ENCODE results near the gene SLC1A3. TPM values are rescaled to one million over a fixed set of nuclear protein-coding genes. Genes with fewer than 3 reads are reported as not detected.
"Not testable (repeated sequence)": the region's sequence is repeated elsewhere in the genome, so short reads cannot be mapped to it uniquely, and the experiment has no call there.

SLC1A3 gene
- total RNA-seq, 1 donor from 2014 or later, result 1.3 TPM

- H3K4me3 ChIP-seq (ENCODE audit: low read depth, low read length), result no peak overlapping the region
- no peak for TF ChIP-seq CTCF (conservative IDR thresholded peaks at IDR 0.05; ENCODE audit: low read depth, low read length)
- no peak for DNase-seq (ENCODE audit: low read depth)
Observed at GRCh38 chr5:36573438-36573837, 33.0 kb upstream of the SLC1A3 start.

- DNase-seq (ENCODE audit: low read depth), result no peak
- TF ChIP-seq CTCF (conservative IDR thresholded peaks at IDR 0.05; ENCODE audit: low read depth, low read length), result no peak
- no peak overlapping the region for H3K4me3 ChIP-seq (ENCODE audit: low read depth, low read length)
Observed at GRCh38 chr5:36575361-36575781, 31.0 kb upstream of the SLC1A3 start.

DNA sequence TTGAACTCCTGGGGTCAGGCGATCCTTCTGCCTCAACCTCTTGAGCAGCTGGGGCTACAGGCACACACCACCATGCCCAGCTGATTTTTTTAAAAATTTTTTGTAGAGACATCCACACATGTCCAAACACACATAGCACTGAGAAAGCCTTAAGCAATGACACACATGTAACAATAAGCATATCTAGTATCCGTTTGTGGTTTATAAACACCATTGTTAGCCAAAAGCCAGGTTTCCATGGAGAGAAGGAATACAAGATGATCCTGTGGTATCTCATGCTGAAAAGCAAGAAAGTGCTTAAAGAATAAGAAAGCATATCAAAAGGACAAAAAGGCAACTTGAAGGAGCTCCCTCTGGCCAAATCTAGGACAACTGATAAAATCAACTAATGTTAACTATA is 29.7 kb upstream of the SLC1A3 start:
- no peak for TF ChIP-seq CTCF (conservative IDR thresholded peaks at IDR 0.05; ENCODE audit: low read depth, low read length)
- no peak for DNase-seq (ENCODE audit: low read depth)
- no peak overlapping the region for H3K4me3 ChIP-seq (ENCODE audit: low read depth, low read length)

DNA sequence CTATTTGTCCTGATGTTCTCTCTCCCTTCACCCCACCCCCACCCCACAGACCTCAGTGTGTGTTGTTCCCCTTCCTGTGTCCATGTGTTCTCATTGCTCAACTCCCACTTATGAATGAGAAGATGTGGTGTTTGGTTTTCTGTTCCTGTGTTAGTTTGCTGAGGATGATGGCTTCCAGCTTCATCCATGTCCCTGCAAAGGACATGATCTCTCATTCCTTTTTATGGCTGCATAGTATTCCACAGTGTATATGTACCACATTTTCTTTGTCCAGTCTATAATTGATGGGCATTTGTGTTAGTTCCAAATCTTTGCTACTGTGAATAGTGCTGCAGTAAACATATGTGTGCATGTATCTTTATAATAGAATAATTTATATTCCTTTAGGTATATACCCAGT is 26.5 kb upstream of the SLC1A3 start:
- DNase-seq (ENCODE audit: low read depth); H3K4me3 ChIP-seq (ENCODE audit: low read depth, low read length): not testable (repeated sequence)

DNA sequence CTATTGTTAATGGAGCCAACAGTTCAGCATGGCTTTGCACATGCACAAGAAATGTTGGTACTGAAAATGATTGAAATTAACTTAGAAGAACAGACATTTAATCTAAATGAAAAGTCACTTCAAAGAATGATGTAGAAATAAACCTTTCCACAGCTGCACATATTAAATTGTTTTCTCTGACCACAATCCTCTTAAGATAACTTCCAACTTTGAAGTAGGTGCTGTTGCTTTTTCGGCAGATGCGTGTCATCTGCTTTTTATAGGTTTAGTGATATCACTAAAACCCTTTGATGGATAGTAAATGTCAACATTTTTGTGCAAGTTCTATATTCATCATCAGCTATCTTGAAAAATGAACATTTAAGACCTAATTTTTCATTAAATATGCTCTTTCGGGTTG is 25.3 kb upstream of the SLC1A3 start:
- TF ChIP-seq CTCF (conservative IDR thresholded peaks at IDR 0.05; ENCODE audit: low read depth, low read length), result no peak
- H3K4me3 ChIP-seq (ENCODE audit: low read depth, low read length), result no peak overlapping the region
- DNase-seq (ENCODE audit: low read depth), result no peak

DNA sequence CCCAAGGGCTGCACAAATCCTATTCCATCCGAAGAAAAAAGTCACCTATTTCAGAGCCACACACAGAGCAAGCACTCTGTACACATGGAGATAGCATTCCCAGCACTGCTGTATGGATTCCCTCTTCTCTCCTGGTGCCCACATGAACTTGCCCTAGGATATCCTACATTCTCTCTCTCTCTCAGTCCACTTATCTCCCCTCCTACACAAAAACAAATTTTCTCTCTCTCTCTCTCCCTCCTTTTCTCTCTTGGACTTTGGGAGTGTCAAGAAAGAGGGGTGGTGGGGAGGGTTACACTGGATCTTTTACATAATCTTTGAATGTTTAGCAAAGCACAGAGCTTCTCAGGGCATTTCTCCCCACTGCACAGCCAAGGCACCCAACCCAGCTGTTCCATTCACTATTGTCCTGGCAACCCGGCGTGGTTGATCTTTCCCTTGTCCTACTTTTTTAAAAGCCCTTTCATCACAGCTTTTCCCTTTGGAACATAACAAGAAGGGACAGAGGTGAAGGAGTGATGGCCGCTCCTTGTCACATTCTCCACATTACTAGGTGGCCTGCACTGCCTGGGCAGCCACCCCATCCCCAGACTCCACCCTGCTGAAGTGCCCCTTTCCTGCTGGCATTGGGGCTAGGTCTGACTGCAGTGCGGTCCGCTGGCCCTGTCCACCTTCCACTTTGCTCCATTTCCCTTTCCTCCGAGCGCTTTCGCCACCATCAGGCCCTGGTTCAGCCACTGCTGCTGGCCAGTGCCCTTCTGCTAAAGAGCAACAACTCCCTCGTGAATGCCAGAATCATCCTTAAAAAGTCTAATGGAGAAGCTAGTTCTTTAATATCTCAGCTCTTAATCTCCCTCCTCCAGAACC is 22.2 kb upstream of the SLC1A3 start:
- DNase-seq (ENCODE audit: low read depth), result no peak
- TF ChIP-seq CTCF (conservative IDR thresholded peaks at IDR 0.05; ENCODE audit: low read depth, low read length), result no peak
- no peak overlapping the region for H3K4me3 ChIP-seq (ENCODE audit: low read depth, low read length)

GRCh38 chr5:36585701-36586100 is 20.7 kb upstream of the SLC1A3 start:
- H3K4me3 ChIP-seq (ENCODE audit: low read depth, low read length), result no peak overlapping the region
- no peak for DNase-seq (ENCODE audit: low read depth)
- no peak for TF ChIP-seq CTCF (conservative IDR thresholded peaks at IDR 0.05; ENCODE audit: low read depth, low read length)
